Loucy (cell line): ENCODE data around the gene PSMD10.

Source experiments
- H2AFZ ChIP-seq: fragments of 200-600 bp; sonication (generic); 2 replicates; pipeline ENCODE4 v1.6.0; 2016; ENCODE audit warnings: antibody characterized with exemption, mild to moderate bottlenecking, low read length, moderate library complexity
- H3F3A ChIP-seq: fragments of 200-600 bp; 2 replicates; pipeline ENCODE4 v1.6.0; 2016; ENCODE audit warnings: antibody characterized with exemption, low read depth, mild to moderate bottlenecking
- H3K27me3 ChIP-seq: fragments of 200-600 bp; sonication (generic); 2 replicates; pipeline ENCODE4 v1.6.1; 2014; ENCODE audit warnings: low read length, mild to moderate bottlenecking; ENCODE audit not compliant: insufficient read depth, poor library complexity, severe bottlenecking
- H3K36me3 ChIP-seq: fragments of 200-600 bp; sonication (generic); 2 replicates; pipeline ENCODE4 v1.6.1; 2016; ENCODE audit warnings: low read length; ENCODE audit not compliant: insufficient read depth
- H3K4me1 ChIP-seq: fragments of 200-600 bp; sonication (generic); 2 replicates; pipeline ENCODE4 v1.5.1; 2014; ENCODE audit warnings: low read length, mild to moderate bottlenecking; ENCODE audit not compliant: insufficient read depth, poor library complexity, severe bottlenecking
- H3K4me2 ChIP-seq: fragments of 200-600 bp; sonication (generic); 2 replicates; pipeline ENCODE4 v1.6.0; 2014; ENCODE audit warnings: antibody characterized with exemption, low read length, low read depth, mild to moderate bottlenecking; ENCODE audit not compliant: poor library complexity, severe bottlenecking
- H3K4me3 ChIP-seq: fragments of 200-600 bp; sonication (generic); 2 replicates; pipeline ENCODE4 v1.5.1; 2014; ENCODE audit warnings: low read length, mild to moderate bottlenecking, mixed read lengths; ENCODE audit not compliant: poor library complexity, severe bottlenecking
- H3K79me2 ChIP-seq: fragments of 200-600 bp; sonication (generic); 2 replicates; pipeline ENCODE4 v1.6.1; 2014; ENCODE audit warnings: low read length; ENCODE audit not compliant: insufficient read depth
- H3K9ac ChIP-seq: fragments of 200-600 bp; sonication (generic); 2 replicates; pipeline ENCODE4 v1.6.0; 2014; ENCODE audit warnings: mild to moderate bottlenecking, low read depth, low read length, moderate library complexity; ENCODE audit not compliant: poor library complexity, severe bottlenecking
- H3K9me2 ChIP-seq: fragments of 200-600 bp; sonication (generic); replicated peaks from 2 replicates; pipeline ENCODE4 v1.6.1; 2016; ENCODE audit warnings: low read depth, low read length, mixed read lengths
- H3K9me3 ChIP-seq: fragments of 200-600 bp; sonication (generic); 2 replicates; pipeline ENCODE4 v1.6.1; 2014; ENCODE audit warnings: mild to moderate bottlenecking, antibody characterized with exemption, low read length, low read depth; ENCODE audit not compliant: insufficient read depth
- H4K20me1 ChIP-seq: fragments of 200-600 bp; sonication (generic); 2 replicates; pipeline ENCODE4 v1.6.0; 2014; ENCODE audit warnings: antibody characterized with exemption, low read length, mild to moderate bottlenecking; ENCODE audit not compliant: insufficient read depth, poor library complexity, severe bottlenecking
- CTCF ChIP-seq: fragments of 200-600 bp; sonication (generic); conservative IDR thresholded peaks from 2 replicates; pipeline ENCODE4 v1.5.1; 2014; ENCODE audit warnings: mild to moderate bottlenecking, antibody characterized with exemption, low read length
- EZH2phosphoT487 ChIP-seq: fragments of 200-600 bp; IDR thresholded peaks from 2 replicates; pipeline ENCODE4 v1.6.1; 2018; ENCODE audit warnings: antibody characterized with exemption, mild to moderate bottlenecking, moderate library complexity, borderline replicate concordance

PSMD10 gene

GRCh38 chrX:108055546-108055945 lies 35.8 kb downstream of the PSMD10 start:
- no peak for TF ChIP-seq EZH2phosphoT487
- TF ChIP-seq CTCF: no peak
- no peaks in the 10 kb centered on the region for H3K9me2 ChIP-seq

GRCh38 chrX:108053218-108053617 lies 38.1 kb downstream of the PSMD10 start:
- Histone ChIP-seq H3K4me1 (no peaks in the 10 kb centered on the region), H3K36me3 (no peaks in the 10 kb centered on the region), H3K79me2 (no peaks in the 10 kb centered on the region), H3K4me2 (no peak overlapping the region), H3K27me3 (no peaks in the 10 kb centered on the region), H3K9ac (no peak overlapping the region), H3K9me2 (no peaks in the 10 kb centered on the region), H4K20me1 (no peaks in the 10 kb centered on the region), H3K9me3 (no peaks in the 10 kb centered on the region), H2AFZ (no peak overlapping the region), H3K4me3 (no peak overlapping the region), H3F3A (no peaks in the 10 kb centered on the region)
- TF ChIP-seq EZH2phosphoT487 (no peak), CTCF (no peak)

More at GRCh38 chrX:108055546-108055945, 35.8 kb downstream of the PSMD10 start:
- no peaks in the 10 kb centered on the region for H3K9me3 ChIP-seq
- H3K4me2 ChIP-seq: no peak overlapping the region
- H3F3A ChIP-seq: no peaks in the 10 kb centered on the region
- H3K4me3 ChIP-seq: no peak overlapping the region
- no peaks in the 10 kb centered on the region for H3K27me3 ChIP-seq
- H3K4me1 ChIP-seq: no peaks in the 10 kb centered on the region
- no peaks in the 10 kb centered on the region for H3K79me2 ChIP-seq
- H2AFZ ChIP-seq: no peak overlapping the region
- no peaks in the 10 kb centered on the region for H3K36me3 ChIP-seq
- H3K9ac ChIP-seq: no peak overlapping the region
- H4K20me1 ChIP-seq: no peaks in the 10 kb centered on the region

- no peak overlapping the region for H3K9ac ChIP-seq
- no peak overlapping the region for H3K4me3 ChIP-seq
- no peaks in the 10 kb centered on the region for H4K20me1 ChIP-seq
- H3K4me2 ChIP-seq: no peak overlapping the region
- no peaks in the 10 kb centered on the region for H3K27me3 ChIP-seq
- no peak for TF ChIP-seq CTCF
- no peak for TF ChIP-seq EZH2phosphoT487
- no peaks in the 10 kb centered on the region for H3K9me3 ChIP-seq
- H2AFZ ChIP-seq: no peak overlapping the region
- no peaks in the 10 kb centered on the region for H3F3A ChIP-seq
- H3K9me2 ChIP-seq: no peaks in the 10 kb centered on the region
- H3K4me1 ChIP-seq: no peaks in the 10 kb centered on the region
- H3K36me3 ChIP-seq: no peaks in the 10 kb centered on the region
- no peaks in the 10 kb centered on the region for H3K79me2 ChIP-seq
These were observed 41.7 kb downstream of the PSMD10 start for GRCh38 chrX:108049649-108050048.
